Kidney (tissue), 14 donors: ENCODE data around the gene LCN2. TPM values are rescaled to one million over a fixed set of nuclear protein-coding genes. Genes with fewer than 3 reads are reported as not detected.
A peak's percentile ranks its signal among the peaks of the same experiment; 100 is the strongest.
"Not testable (repeated sequence)": the region's sequence is repeated elsewhere in the genome, so short reads cannot be mapped to it uniquely, and the experiment has no call there.

Experiments
- DNase-seq, 5 donors: peaks; one replicate each; pipeline ENCODE4 v3.0.0-alpha.2; 2013 to 2020
- FAIRE-seq: peaks from 2 replicates; lab custom pipeline; 2012; peaks lifted over from hg19 to GRCh38; lab: Jason Lieb, UNC
- H3K27ac ChIP-seq, 2 donors: one replicate each; pipeline ENCODE4 v1.7.0; 2013; ENCODE audit warnings: low read depth in 2 of 2, low read length in 2 of 2, inconsistent platforms in 1 of 2
- H3K27me3 ChIP-seq: one replicate; pipeline ENCODE4 v1.7.1; 2013; ENCODE audit warnings: low read length, inconsistent platforms; ENCODE audit not compliant: control insufficient read depth, insufficient read depth
- H3K36me3 ChIP-seq, 3 donors: one replicate each; pipeline versions ENCODE4 v1.7.0 to v1.7.1; 2013; ENCODE audit warnings: low read length in 3 of 3, control low read depth in 1 of 3, inconsistent platforms in 1 of 3; ENCODE audit not compliant: insufficient read depth in 3 of 3, control insufficient read depth in 2 of 3
- H3K4me1 ChIP-seq, 3 donors: one replicate each; pipeline versions ENCODE4 v1.7.0 to v1.7.1; 2013; ENCODE audit warnings: low read length in 3 of 3, inconsistent platforms in 1 of 3, low read depth in 1 of 3; ENCODE audit not compliant: control insufficient read depth in 2 of 3, insufficient read depth in 2 of 3
- H3K4me3 ChIP-seq, 3 donors: one replicate each; pipeline versions ENCODE4 v1.7.0 to v1.8.1; 2013; ENCODE audit warnings: low read length in 3 of 3, control low read depth in 1 of 3, inconsistent platforms in 1 of 3
- H3K9ac ChIP-seq, 3 donors: one replicate each; pipeline versions ENCODE4 v1.7.0 to v1.7.1; 2013; ENCODE audit warnings: low read length in 3 of 3, control low read depth in 1 of 3, inconsistent platforms in 1 of 3
- H3K9me3 ChIP-seq, 3 donors: one replicate each; pipeline versions ENCODE4 v1.7.0 to v1.7.1; 2013; ENCODE audit warnings: low read length in 3 of 3, control low read depth in 1 of 3, inconsistent platforms in 1 of 3; ENCODE audit not compliant: control insufficient read depth in 2 of 3, insufficient read depth in 1 of 3
- intact Hi-C: fragments of 100-400 bp; cut with DNase I; formaldehyde crosslinking; loops from one replicate; pipeline ENCODE4 v1.11.1; 2022
- polyA plus RNA-seq: library from polyadenylated mRNA; stranded (reverse); fragments of 350-450 nt; fragmentation: Illumina TruSeq; extraction: RNeasy Lipid Tissue Mini Kit (QIAGEN cat#74804); gene quantifications from one replicate; pipeline ENCODE4 v1.2.3, GENCODE V29; 2014; ENCODE audit warnings: low read depth, low replicate concordance; ENCODE audit not compliant: insufficient read depth
- total RNA-seq: library from RNA; stranded (reverse); fragmentation: NEBNext Ultra II Directional; extraction: Animal tissue kit (Norgen Biotek cat#: 25700); gene quantifications from one replicate; pipeline ENCODE4 v1.2.1, GENCODE V29; 2021
- TF ChIP-seq, protein P1 (sequence below): IDR thresholded peaks from 3 replicates; pipeline ENCODE4 v1.5.1; 2012; ENCODE audit warnings: mild to moderate bottlenecking, moderate library complexity, borderline replicate concordance; ENCODE audit not compliant: insufficient read depth; ENCODE audit errors: extremely low read depth
- donor health status: control.
- donor health status: control.
- donor health status: control.
- donor health status: control.
- donor health status: control.
- donor health status: DM: yes; HTN: yes; CAD: no.
- donor health status: Normal renal cell carcinoma (clear cell type).

Gene LCN2
- total and polyA plus RNA-seq, 2 donors from 2014 or later: 8.2 to 198 TPM

DNA sequence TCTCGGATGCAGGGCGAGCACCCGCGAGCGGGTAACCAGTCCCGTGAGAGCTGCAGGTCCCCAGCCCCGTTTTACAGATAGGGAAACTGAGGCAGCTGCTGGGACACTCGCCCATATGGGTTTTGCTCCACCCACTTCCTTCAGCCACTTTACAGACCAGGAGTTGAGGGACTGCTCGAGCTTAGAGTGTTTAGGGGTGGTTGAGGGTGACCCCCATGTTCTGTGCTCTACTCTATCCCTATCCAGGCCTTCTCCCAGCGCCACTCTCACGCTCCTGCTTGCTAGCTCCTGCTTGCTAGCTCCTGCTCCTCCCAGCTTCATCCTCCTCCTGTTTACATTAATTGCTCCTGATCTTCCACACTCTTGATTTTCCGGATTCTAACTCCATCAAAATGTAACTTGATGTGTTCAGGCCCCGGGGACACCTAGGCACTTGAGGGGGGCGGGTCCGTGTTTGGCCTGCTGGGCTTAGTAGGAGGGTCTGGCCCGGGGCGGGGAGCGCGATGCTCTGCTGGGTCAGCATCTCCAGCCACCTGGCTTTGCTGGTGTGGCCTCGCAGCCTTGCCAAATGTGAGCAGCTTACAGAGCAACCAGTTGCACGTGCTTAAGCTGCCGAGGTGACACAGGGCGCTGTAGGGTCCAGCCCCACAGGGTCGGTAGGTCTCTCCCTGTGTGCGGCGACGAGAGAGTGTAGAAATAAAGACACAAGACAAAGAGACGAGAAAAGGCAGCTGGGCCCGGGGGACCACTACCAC lies 20.2 kb upstream of the LCN2 start:
- Histone ChIP-seq H3K9me3 (no peaks in the 10 kb centered on the region), H3K4me1 (peaks cover 0 to 7% (median 6%) of the 10 kb centered on the region in 3 donors), H3K36me3 (peaks cover 0 to 6% (median 0%) of the 10 kb centered on the region in 3 donors), H3K27ac (peak overlapping the region in 1 of 2 donors; percentile 91), H3K27me3 (no peaks in the 10 kb centered on the region), H3K9ac (peak overlapping the region; percentile 32 to 94 (median 64)), H3K4me3 (peak overlapping the region; percentile 53 to 97 (median 65))
- DNase-seq (peak in 1 of 5 donors; percentile 84), FAIRE-seq (no peak)
- TF ChIP-seq, protein P1, sequence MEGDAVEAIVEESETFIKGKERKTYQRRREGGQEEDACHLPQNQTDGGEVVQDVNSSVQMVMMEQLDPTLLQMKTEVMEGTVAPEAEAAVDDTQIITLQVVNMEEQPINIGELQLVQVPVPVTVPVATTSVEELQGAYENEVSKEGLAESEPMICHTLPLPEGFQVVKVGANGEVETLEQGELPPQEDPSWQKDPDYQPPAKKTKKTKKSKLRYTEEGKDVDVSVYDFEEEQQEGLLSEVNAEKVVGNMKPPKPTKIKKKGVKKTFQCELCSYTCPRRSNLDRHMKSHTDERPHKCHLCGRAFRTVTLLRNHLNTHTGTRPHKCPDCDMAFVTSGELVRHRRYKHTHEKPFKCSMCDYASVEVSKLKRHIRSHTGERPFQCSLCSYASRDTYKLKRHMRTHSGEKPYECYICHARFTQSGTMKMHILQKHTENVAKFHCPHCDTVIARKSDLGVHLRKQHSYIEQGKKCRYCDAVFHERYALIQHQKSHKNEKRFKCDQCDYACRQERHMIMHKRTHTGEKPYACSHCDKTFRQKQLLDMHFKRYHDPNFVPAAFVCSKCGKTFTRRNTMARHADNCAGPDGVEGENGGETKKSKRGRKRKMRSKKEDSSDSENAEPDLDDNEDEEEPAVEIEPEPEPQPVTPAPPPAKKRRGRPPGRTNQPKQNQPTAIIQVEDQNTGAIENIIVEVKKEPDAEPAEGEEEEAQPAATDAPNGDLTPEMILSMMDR: no peak
- intact Hi-C loops: no loop called here

DNA sequence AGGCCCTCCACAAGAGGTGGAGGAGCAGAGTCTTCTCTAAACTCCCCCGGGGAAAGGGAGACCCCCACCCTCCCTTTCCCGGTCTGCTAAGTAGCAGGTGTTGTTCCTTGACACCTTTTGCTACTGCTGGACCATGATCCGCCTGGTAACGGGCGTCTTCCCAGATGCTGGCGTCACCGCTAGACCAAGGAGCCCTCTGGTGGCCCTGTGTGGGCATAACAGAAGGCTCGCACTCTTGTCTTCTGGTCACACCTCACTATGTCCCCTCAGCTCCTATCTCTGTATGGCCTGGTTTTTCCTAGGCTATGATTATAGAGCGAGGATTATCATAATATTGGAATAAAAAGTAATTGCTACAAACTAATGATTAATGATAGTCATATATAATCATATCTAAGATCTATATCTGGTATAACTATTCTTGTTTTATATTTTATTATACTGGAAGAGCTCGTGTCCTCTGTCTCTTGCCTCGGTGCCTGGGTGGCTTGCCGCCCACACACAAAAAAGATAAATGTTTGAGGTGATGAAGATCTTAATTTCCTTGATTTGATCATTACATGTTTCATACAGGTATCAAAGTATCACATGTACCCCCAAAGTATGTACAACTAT lies 19.2 kb upstream of the LCN2 start:
- H3K4me1 ChIP-seq, H3K27ac ChIP-seq, FAIRE-seq, H3K9me3 ChIP-seq, H3K9ac ChIP-seq, intact Hi-C loops, H3K27me3 ChIP-seq, H3K4me3 ChIP-seq, H3K36me3 ChIP-seq: not testable (repeated sequence)
- peak in 1 of 5 donors; percentile 79 for DNase-seq
- TF ChIP-seq, protein P1: peak; percentile 29

DNA sequence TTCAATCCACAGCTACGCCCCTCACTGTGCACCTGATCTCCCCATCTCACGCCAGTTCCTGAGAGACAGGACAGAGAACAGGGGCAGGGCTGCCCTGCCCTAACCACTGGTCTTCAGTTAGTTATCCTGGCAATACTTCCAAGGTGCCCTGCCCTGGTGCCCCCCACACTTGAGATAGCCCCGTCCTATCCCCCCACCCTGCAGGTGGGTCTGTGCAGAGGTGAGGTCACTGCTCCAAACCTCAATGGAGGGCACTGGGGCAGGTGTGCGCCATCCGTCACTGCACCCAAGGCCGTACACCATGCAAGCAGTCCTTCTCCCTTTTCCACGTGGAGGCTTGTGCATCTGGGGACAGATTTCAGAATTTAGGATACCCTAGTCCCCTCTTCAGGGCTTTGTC lies 18.6 kb upstream of the LCN2 start:
- H3K27ac ChIP-seq, H3K9me3 ChIP-seq, FAIRE-seq, H3K4me3 ChIP-seq, intact Hi-C loops, H3K4me1 ChIP-seq, H3K27me3 ChIP-seq, H3K36me3 ChIP-seq, H3K9ac ChIP-seq: not testable (repeated sequence)
- peak in 1 of 5 donors; percentile 38 for DNase-seq

DNA sequence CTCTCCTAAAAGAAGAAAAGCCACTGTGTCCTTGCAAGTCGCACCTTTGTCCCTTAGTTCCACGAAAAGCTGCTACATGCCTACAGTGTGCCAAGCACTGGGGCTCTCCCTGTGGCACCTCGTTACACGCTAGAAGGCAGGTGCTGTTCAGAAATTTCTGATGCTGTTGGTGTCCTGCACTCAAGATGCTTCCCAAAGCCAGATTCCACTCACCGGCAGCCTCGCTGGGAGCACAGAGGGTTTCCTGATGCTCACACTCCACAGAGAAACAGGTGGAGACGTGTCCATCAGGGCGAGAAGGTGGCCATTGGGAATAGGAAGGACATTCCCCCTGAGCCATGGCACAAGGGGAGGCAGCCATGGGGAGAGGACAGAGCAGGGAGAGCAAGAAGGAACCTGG lies 17.9 kb upstream of the LCN2 start:
- FAIRE-seq, H3K36me3 ChIP-seq: not testable (repeated sequence)
- peak in 1 of 5 donors; percentile 49 for DNase-seq

DNA sequence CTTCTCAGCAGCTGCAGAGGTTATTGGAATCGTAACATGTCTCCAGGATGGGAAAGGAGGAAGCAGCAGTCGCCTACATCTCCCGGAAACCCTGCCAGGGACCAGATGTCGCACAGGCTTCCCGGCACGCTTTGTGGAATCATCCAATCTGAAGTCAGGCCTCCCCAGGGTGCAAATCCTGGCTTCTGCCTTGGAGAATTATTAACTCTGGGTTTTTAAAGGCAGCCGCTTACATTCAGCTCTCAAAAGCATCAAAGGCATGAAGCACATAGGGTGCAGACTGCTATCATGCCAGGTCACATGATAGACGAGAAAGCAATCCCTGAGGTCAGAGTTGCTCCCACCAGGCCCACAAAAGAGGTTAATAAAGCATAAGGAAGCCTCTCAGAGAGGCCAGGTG lies 17.1 kb upstream of the LCN2 start:
- DNase-seq: peak in 2 of 5 donors; percentile 47 to 61
- H3K27ac ChIP-seq, H3K27me3 ChIP-seq, H3K4me3 ChIP-seq, H3K9me3 ChIP-seq, H3K9ac ChIP-seq, H3K36me3 ChIP-seq, FAIRE-seq, intact Hi-C loops, H3K4me1 ChIP-seq: not testable (repeated sequence)

More for the DNA sequence above, 17.9 kb upstream of the LCN2 start:
- H3K27me3 ChIP-seq, H3K9me3 ChIP-seq, intact Hi-C loops, H3K27ac ChIP-seq, H3K4me3 ChIP-seq, H3K4me1 ChIP-seq, H3K9ac ChIP-seq: not testable (repeated sequence)

DNA sequence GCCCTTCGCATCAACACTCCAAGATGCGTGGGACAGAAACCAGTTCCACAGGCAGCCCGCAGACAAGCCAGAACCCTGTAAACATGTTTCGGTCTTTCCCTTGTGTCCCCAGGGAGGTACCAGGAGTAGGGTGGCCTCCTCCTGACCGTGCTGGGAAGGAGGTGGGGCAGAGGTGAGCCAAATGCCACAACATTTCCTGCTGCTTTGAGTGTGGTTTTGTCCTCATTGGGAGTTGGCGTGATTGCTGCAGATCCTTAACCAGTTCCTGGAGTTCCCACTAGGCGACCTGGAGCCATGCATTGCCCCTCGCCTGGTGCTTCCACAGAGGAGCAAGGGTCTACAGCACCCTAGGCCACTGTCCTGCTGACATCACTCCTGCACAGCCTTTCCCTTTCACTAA lies 13.7 kb upstream of the LCN2 start:
- H3K27ac ChIP-seq, intact Hi-C loops, FAIRE-seq, H3K27me3 ChIP-seq, H3K36me3 ChIP-seq, H3K4me3 ChIP-seq, H3K9me3 ChIP-seq, H3K4me1 ChIP-seq, H3K9ac ChIP-seq: not testable (repeated sequence)
- peak in 1 of 5 donors; percentile 53 for DNase-seq
